Thoracic aorta (tissue), 2 donors: Measurements from ENCODE around the gene CEACAM21. TPM values are rescaled to one million over a fixed set of nuclear protein-coding genes. Genes with fewer than 3 reads are reported as not detected.

ENCODE experiments used
- ATAC-seq: fragments of 150-250 bp; one replicate; pipeline ENCODE4 v1.8.0; 2017; ENCODE audit warnings: low read depth; ENCODE audit not compliant: insufficient number of reproducible peaks, low FRiP score
- DNase-seq: peaks from one replicate; pipeline ENCODE4 v3.0.0-alpha.2; 2020; ENCODE audit warnings: low spot score
- H3K27ac ChIP-seq, 2 donors: fragments of 200-600 bp; sonication (generic); 1 replicate in 1 of 2; 2 replicates in 1 of 2; pipeline ENCODE4 v1.5.1; 2016; ENCODE audit warnings: mild to moderate bottlenecking in 2 of 2, moderate library complexity in 2 of 2
- H3K27me3 ChIP-seq: fragments of 200-600 bp; sonication (generic); replicated peaks from 2 replicates; pipeline ENCODE4 v1.6.0; 2016; ENCODE audit warnings: mild to moderate bottlenecking; ENCODE audit not compliant: insufficient read depth
- H3K36me3 ChIP-seq: fragments of 200-600 bp; sonication (generic); one replicate; pipeline ENCODE4 v1.5.1; 2016
- H3K4me1 ChIP-seq, 2 donors: fragments of 200-600 bp; sonication (generic); 1 replicate in 1 of 2; 2 replicates in 1 of 2; pipeline versions ENCODE4 v1.5.1 to v1.6.0; 2016; ENCODE audit warnings: low read depth in 2 of 2, mild to moderate bottlenecking in 1 of 2; ENCODE audit not compliant: control insufficient read depth in 1 of 2
- H3K4me3 ChIP-seq: fragments of 200-600 bp; sonication (generic); 2 replicates; pipeline ENCODE4 v1.5.1; 2016; ENCODE audit warnings: mild to moderate bottlenecking
- H3K9me3 ChIP-seq: fragments of 200-600 bp; sonication (generic); 2 replicates; pipeline ENCODE4 v1.5.1; 2016
- CTCF ChIP-seq: fragments of 200-600 bp; sonication (generic); IDR thresholded peaks from one replicate; pipeline ENCODE4 v1.5.1; 2019; ENCODE audit warnings: antibody characterized with exemption
- total RNA-seq, 2 donors: library from RNA; depleted of rRNA; stranded (reverse); fragments of >200 nt; gene quantifications; one replicate each; pipeline versions ENCODE4 v1.1.0 to v1.2.3, GENCODE V29; 2016

Gene CEACAM21
- total RNA-seq, 2 donors from 2014 or later, result 1.1 to 6.9 TPM

- no peak overlapping the region for H3K4me3 ChIP-seq
- no peak for TF ChIP-seq CTCF
- H3K9me3 ChIP-seq, result no peaks in the 10 kb centered on the region
- H3K27ac ChIP-seq, result no peak overlapping the region
- H3K4me1 ChIP-seq, result no peaks in the 10 kb centered on the region
- H3K27me3 ChIP-seq, result no peaks in the 10 kb centered on the region
- ATAC-seq (no peak), DNase-seq (no peak)
- H3K36me3 ChIP-seq, result no peaks in the 10 kb centered on the region
Measured at GRCh38 chr19:41607668-41608067, 31.7 kb downstream of the CEACAM21 start.

- ATAC-seq (no peak), DNase-seq (no peak)
- Histone ChIP-seq H3K27me3 (no peaks in the 10 kb centered on the region), H3K27ac (no peak overlapping the region), H3K9me3 (no peaks in the 10 kb centered on the region), H3K4me3 (no peak overlapping the region), H3K36me3 (no peaks in the 10 kb centered on the region), H3K4me1 (no peaks in the 10 kb centered on the region)
- TF ChIP-seq CTCF, result no peak
Measured at GRCh38 chr19:41610789-41611188, 34.8 kb downstream of the CEACAM21 start.

GRCh38 chr19:41612483-41612882, 36.5 kb downstream of the CEACAM21 start:
- no peak for ATAC-seq
- H3K27ac ChIP-seq, result no peak overlapping the region
- TF ChIP-seq CTCF, result no peak
- no peak for DNase-seq
- H3K27me3 ChIP-seq, result no peaks in the 10 kb centered on the region
- no peaks in the 10 kb centered on the region for H3K4me1 ChIP-seq
- no peak overlapping the region for H3K4me3 ChIP-seq
- H3K9me3 ChIP-seq, result no peaks in the 10 kb centered on the region
- no peaks in the 10 kb centered on the region for H3K36me3 ChIP-seq

GRCh38 chr19:41615207-41615606, 39.2 kb downstream of the CEACAM21 start:
- Histone ChIP-seq H3K27me3 (no peaks in the 10 kb centered on the region), H3K4me1 (no peaks in the 10 kb centered on the region), H3K27ac (no peak overlapping the region), H3K4me3 (no peak overlapping the region), H3K9me3 (no peaks in the 10 kb centered on the region), H3K36me3 (no peaks in the 10 kb centered on the region)
- no peak for DNase-seq
- no peak for TF ChIP-seq CTCF
- ATAC-seq, result no peak

GRCh38 chr19:41616792-41617621, 41.0 kb downstream of the CEACAM21 start:
- H3K4me3 ChIP-seq, result no peak overlapping the region
- H3K27me3 ChIP-seq, result no peaks in the 10 kb centered on the region
- no peaks in the 10 kb centered on the region for H3K36me3 ChIP-seq
- H3K9me3 ChIP-seq, result no peaks in the 10 kb centered on the region
- no peak for TF ChIP-seq CTCF
- DNase-seq, result no peak
- no peak overlapping the region for H3K27ac ChIP-seq
- H3K4me1 ChIP-seq, result no peaks in the 10 kb centered on the region
- no peak for ATAC-seq
